A549 (cell line): ENCODE results near the gene EXOC3L2. TPM values are rescaled to one million over a fixed set of nuclear protein-coding genes. Genes with fewer than 3 reads are reported as not detected.
A peak's percentile ranks its signal among the peaks of the same experiment; 100 is the strongest.

Experiments used
- ATAC-seq, 2 experiments: fragments of 200-7000 bp in 1 of 2; fragments of >200 bp in 1 of 2; cut with Nextera tagmentation in 1 of 2; cut with Tn5 transposase in 1 of 2; 3 replicates each; pipeline versions ENCODE4 v1.8.0 to v1.9.1; 2018 to 2020; ENCODE audit warnings: mild to moderate bottlenecking in 1 of 2, moderate library complexity in 1 of 2
- CTCF ChIA-PET: fragments of 300-600 bp; sonication (Branson Sonifier 250); formaldehyde crosslinking; extraction: SDS; loops from one replicate; lab custom pipeline; 2021; ENCODE audit warnings: antibody characterized with exemption, inconsistent platforms; lab: Yijun Ruan, JAX
- POLR2A ChIA-PET: fragments of 350-600 bp; formaldehyde crosslinking; extraction: SDS; loops from one replicate; lab custom pipeline; 2021; ENCODE audit warnings: antibody characterized with exemption, inconsistent platforms; lab: Yijun Ruan, JAX
- DNase-seq, 2 experiments: peaks; one replicate each; pipeline versions ENCODE4 v3.0.0 to v3.0.0-alpha.2; 2011 to 2016; ENCODE audit warnings: low read depth in 1 of 2, low spot score in 1 of 2
- FAIRE-seq: peaks from 2 replicates; lab custom pipeline; 2011; peaks lifted over from hg19 to GRCh38; lab: Jason Lieb, UNC
- H3K27ac ChIP-seq, 2 experiments: fragments of >200 bp; sonication (Bioruptor Twin); formaldehyde crosslinking; 3 replicates each; pipeline ENCODE4 v1.5.1; 2016 to 2017
- H3K4me1 ChIP-seq: fragments of >200 bp; sonication (Bioruptor Twin); formaldehyde crosslinking; 3 replicates; pipeline ENCODE4 v1.6.1; 2016
- H3K4me2 ChIP-seq: fragments of >200 bp; sonication (Bioruptor Twin); formaldehyde crosslinking; 3 replicates; pipeline ENCODE4 v1.6.1; 2016
- H3K4me3 ChIP-seq: fragments of >200 bp; sonication (Bioruptor Twin); formaldehyde crosslinking; 3 replicates; pipeline ENCODE4 v1.5.1; 2016
- H3K9me3 ChIP-seq: fragments of >200 bp; sonication (Bioruptor Twin); formaldehyde crosslinking; 3 replicates; pipeline ENCODE4 v1.6.1; 2016
- BCL3 ChIP-seq: fragments of >200 bp; sonication (Bioruptor Twin); formaldehyde crosslinking; IDR thresholded peaks from 3 replicates; pipeline ENCODE4 v1.6.1; 2016
- BHLHE40 ChIP-seq: IDR thresholded peaks from 2 replicates; pipeline ENCODE4 v1.6.1; 2012; ENCODE audit warnings: low read depth, low read length, inconsistent platforms
- CBX8 ChIP-seq: fragments of 200-600 bp; sonication (generic); IDR thresholded peaks from 2 replicates; pipeline ENCODE4 v1.6.1; 2016
- CEBPB ChIP-seq, 2 experiments: fragments of >200 bp in 1 of 2; sonication (Bioruptor Twin) in 1 of 2; formaldehyde crosslinking in 1 of 2; IDR thresholded peaks; 2 replicates each; pipeline ENCODE4 v1.6.1; 2012 to 2016
- CHD2 ChIP-seq: fragments of 150-350 bp; IDR thresholded peaks from 2 replicates; pipeline ENCODE4 v1.6.1; 2014; ENCODE audit warnings: low read length; ENCODE audit not compliant: partially characterized antibody
- ELK1 ChIP-seq: fragments of 150-350 bp; IDR thresholded peaks from 2 replicates; pipeline ENCODE4 v1.6.1; 2014; ENCODE audit warnings: low read depth, mild to moderate bottlenecking, low read length
- GATA3 ChIP-seq: IDR thresholded peaks from 2 replicates; pipeline ENCODE4 v1.6.1; 2012; ENCODE audit warnings: borderline replicate concordance
- HDAC2 ChIP-seq: fragments of 200-600 bp; sonication (generic); IDR thresholded peaks from 2 replicates; pipeline ENCODE4 v1.6.1; 2016
- HES2 ChIP-seq: fragments of >200 bp; sonication (Bioruptor Twin); formaldehyde crosslinking; IDR thresholded peaks from 2 replicates; pipeline ENCODE4 v1.6.1; 2016
- HEYL ChIP-seq: fragments of 250-450 bp; sonication (Bioruptor Pico); IDR thresholded peaks from 2 replicates; pipeline ENCODE4 v1.8.0; 2021; ENCODE audit warnings: mild to moderate bottlenecking, moderate library complexity
- HMGXB4 ChIP-seq: fragments of 250-450 bp; sonication (Bioruptor Pico); IDR thresholded peaks from 2 replicates; pipeline ENCODE4 v1.5.0; 2021; ENCODE audit warnings: mild to moderate bottlenecking, moderate library complexity, borderline replicate concordance
- JUN ChIP-seq, 2 experiments: fragments of >200 bp; sonication (Bioruptor Twin); formaldehyde crosslinking; IDR thresholded peaks; 2 replicates in 1 of 2; 3 replicates in 1 of 2; pipeline ENCODE4 v1.6.1; 2016 to 2017
- JUNB ChIP-seq: fragments of >200 bp; sonication (Bioruptor Twin); formaldehyde crosslinking; IDR thresholded peaks from 2 replicates; pipeline ENCODE4 v1.6.1; 2016
- NFE2L2 ChIP-seq: fragments of 150-350 bp; conservative IDR thresholded peaks from 2 replicates; pipeline ENCODE4 v1.6.1; 2014; ENCODE audit warnings: low read length
- POLR2A ChIP-seq: IDR thresholded peaks from 2 replicates; pipeline ENCODE4 v1.6.1; 2012; ENCODE audit warnings: mild to moderate bottlenecking, low read length
- REST ChIP-seq: fragments of 200-600 bp; sonication (generic); IDR thresholded peaks from 2 replicates; pipeline ENCODE4 v1.6.1; 2016; ENCODE audit warnings: antibody characterized with exemption, mild to moderate bottlenecking, moderate library complexity
- RNF2 ChIP-seq: fragments of 200-600 bp; sonication (generic); IDR thresholded peaks from 2 replicates; pipeline ENCODE4 v1.6.1; 2016; ENCODE audit warnings: low read depth, mild to moderate bottlenecking, antibody characterized with exemption, moderate library complexity, borderline replicate concordance
- SMC3 ChIP-seq: fragments of >200 bp; sonication (Bioruptor Twin); formaldehyde crosslinking; IDR thresholded peaks from 3 replicates; pipeline ENCODE4 v1.6.1; 2018; ENCODE audit warnings: inconsistent platforms
- ZFP36 ChIP-seq: fragments of 450-650 bp; IDR thresholded peaks from 2 replicates; pipeline ENCODE4 v1.6.1; 2014; ENCODE audit warnings: borderline replicate concordance; ENCODE audit not compliant: partially characterized antibody
- ZSCAN20 ChIP-seq: fragments of 250-450 bp; sonication (Bioruptor Pico); IDR thresholded peaks from 2 replicates; pipeline ENCODE4 v1.8.0; 2022; ENCODE audit warnings: mild to moderate bottlenecking, moderate library complexity
- WGBS: methylation state at CpG from one replicate; pipeline ENCODE4 v1.1.6; 2017; ENCODE audit errors: missing lambda C conversion rate; 5-methylcytosine and 5-hydroxymethylcytosine counted together
- polyA plus RNA-seq, 4 experiments: library from polyadenylated mRNA; depleted of rRNA in 3 of 4; stranded (reverse); fragments of >200 nt; fragmentation: RNase III in 1 of 4; extraction: RNeasy Plus Mini Kit Qiagen cat#74134 plus additional on column Dnase treatment in 1 of 4; gene quantifications; 2 replicates in 3 of 4; 3 replicates in 1 of 4; pipeline ENCODE4 v1.2.3, GENCODE V29; 2011 to 2017

The EXOC3L2 gene
- polyA plus RNA-seq, 2 of the 4 experiments (the other 2 are of a cell fraction) = 0.16 to 0.50 TPM

GRCh38 chr19:45253396-45254027, 8.3 kb upstream of the EXOC3L2 start (continued):
- TF ChIP-seq NFE2L2 = no peak
- no peak for TF ChIP-seq ZSCAN20 (CRISPR knock-in tag)
- no peak for TF ChIP-seq CHD2
- TF ChIP-seq SMC3 = no peak
- no peak for TF ChIP-seq CEBPB (IDR thresholded peaks at IDR 0.05)
- TF ChIP-seq HMGXB4 (CRISPR knock-in tag) = no peak
- no peak for TF ChIP-seq ELK1
- no peak for TF ChIP-seq HDAC2

GRCh38 chr19:45251452-45252354, 6.5 kb upstream of the EXOC3L2 start:
- H3K9me3 ChIP-seq = no peaks in the 10 kb centered on the region
- WGBS = 9% methylated on average over 20 of the region's 57 CpGs
- no peak for FAIRE-seq
- ChIA-PET CTCF (interaction anchor here (1.2 kb wide), 1 partner anchor 751 kb away, joined by 3 read pairs; the partner anchor contains the start of gene ZNF180), POLR2A (no interaction called here)
- peak; percentile 44 to 47; a peak in 4 of 6 replicates for ATAC-seq
- H3K27ac ChIP-seq = peak overlapping the region; percentile 84 to 98
- H3K4me3 ChIP-seq = peak overlapping the region; percentile 96
- peaks cover 7% of the 10 kb centered on the region; the same call in 2 of the 3 replicates for H3K4me1 ChIP-seq
- TF ChIP-seq GATA3 = no peak
- TF ChIP-seq HES2 = no peak
- TF ChIP-seq BHLHE40 = no peak
- TF ChIP-seq BCL3 = no peak
- TF ChIP-seq ELK1 = no peak
- no peak for TF ChIP-seq HEYL (CRISPR knock-in tag)
- no peak for TF ChIP-seq RNF2
- TF ChIP-seq, all 56 proteins: peak for 0
- DNase-seq = no peak
- H3K4me2 ChIP-seq = peak overlapping the region; percentile 98

- Histone ChIP-seq H3K9me3 (no peaks in the 10 kb centered on the region), H3K4me2 (peak within 1 kb of the TSS; percentile 98), H3K4me1 (peaks cover 7% of the 10 kb centered on the region; the same call in 2 of the 3 replicates), H3K4me3 (peak within 1 kb of the TSS; percentile 96), H3K27ac (peak within 1 kb of the TSS; percentile 84 to 98)
- ChIA-PET CTCF (no interaction called here), POLR2A (no interaction called here)
- ATAC-seq = peak; percentile 65 to 74
- TF ChIP-seq JUN (IDR thresholded peaks at IDR 0.05) (peak in 1 of 2 experiments; percentile 34; a peak in 1 of 5 replicates), POLR2A (peak; percentile 54), ZFP36 (peak; percentile 39), REST (no peak), CBX8 (no peak), JUNB (no peak)
- 2% methylated on average over 9 of the region's 58 CpGs for WGBS
- peak; percentile 36 to 57 for DNase-seq
- FAIRE-seq = no peak
These were observed 5.7 kb upstream of the EXOC3L2 start, which contains the start of gene MARK4 for GRCh38 chr19:45250832-45251451. Gene MARK4, plus strand, starts transcription at chr19:45251271. Its CDS starts 318 bp downstream, at chr19:45251589.
